HG03354 (cell line): Measurements from ENCODE around the gene C19orf85.

Experiments
- ATAC-seq: cut with Tn5 transposase; IDR thresholded peaks from one replicate; pipeline ENCODE4 v1.9.1; 2021; ENCODE audit warnings: mild to moderate bottlenecking; ENCODE audit not compliant: unreplicated experiment, poor library complexity, severe bottlenecking

The C19orf85 gene

GRCh38 chr19:55419624-55420236, 44.8 kb downstream of the C19orf85 start:
- ATAC-seq, result no peak

- ATAC-seq, result no peak
Measured at GRCh38 chr19:55419103-55419502, 45.4 kb downstream of the C19orf85 start.

- no peak for ATAC-seq
Measured at GRCh38 chr19:55418185-55418584, 46.4 kb downstream of the C19orf85 start.
